H9 (cell line): ENCODE results near the gene ATP8B2. TPM values are rescaled to one million over a fixed set of nuclear protein-coding genes. Genes with fewer than 3 reads are reported as not detected.
"Not testable (repeated sequence)": the region's sequence is repeated elsewhere in the genome, so short reads cannot be mapped to it uniquely, and the experiment has no call there.

Source experiments
- DNase-seq: peaks from one replicate; pipeline ENCODE4 v3.0.0-alpha.2; 2017
- H2AFZ ChIP-seq: one replicate; pipeline ENCODE4 v1.6.1; 2013; ENCODE audit warnings: mild to moderate bottlenecking, low read length, control low read depth, moderate library complexity
- H2AK5ac ChIP-seq: 2 replicates; pipeline ENCODE4 v1.6.1; 2013; ENCODE audit warnings: low read length, control low read depth, mixed read lengths; ENCODE audit not compliant: insufficient read length
- H2BK120ac ChIP-seq: one replicate; pipeline ENCODE4 v1.6.1; 2013; ENCODE audit warnings: low read depth, mild to moderate bottlenecking, low read length, control low read depth, inconsistent platforms; ENCODE audit not compliant: poor library complexity, severe bottlenecking
- H2BK12ac ChIP-seq: 2 replicates; pipeline ENCODE4 v1.6.1; 2013; ENCODE audit warnings: low read length, control low read depth, mixed read lengths, low read depth; ENCODE audit not compliant: insufficient read length
- H2BK15ac ChIP-seq: 2 replicates; pipeline ENCODE4 v1.6.1; 2013; ENCODE audit warnings: low read depth, low read length, control low read depth
- H2BK20ac ChIP-seq: one replicate; pipeline ENCODE4 v1.6.1; 2013; ENCODE audit warnings: low read depth, mild to moderate bottlenecking, low read length, control low read depth, inconsistent platforms; ENCODE audit not compliant: poor library complexity, severe bottlenecking
- H2BK5ac ChIP-seq: 2 replicates; pipeline ENCODE4 v1.6.1; 2013; ENCODE audit warnings: low read length, control low read depth, mixed read lengths; ENCODE audit not compliant: insufficient read length
- H3K14ac ChIP-seq: 2 replicates; pipeline ENCODE4 v1.6.1; 2013; ENCODE audit warnings: low read length, control low read depth; ENCODE audit not compliant: insufficient read depth
- H3K18ac ChIP-seq: 2 replicates; pipeline ENCODE4 v1.6.1; 2013; ENCODE audit warnings: low read depth, mild to moderate bottlenecking, mixed read lengths, low read length, control low read depth; ENCODE audit not compliant: insufficient read length
- H3K23ac ChIP-seq: 2 replicates; pipeline ENCODE4 v1.6.1; 2013; ENCODE audit warnings: low read length, control low read depth, mixed read lengths, low read depth; ENCODE audit not compliant: insufficient read length
- H3K23me2 ChIP-seq: 2 replicates; pipeline ENCODE4 v1.6.1; 2013; ENCODE audit warnings: low read depth, mild to moderate bottlenecking, mixed read lengths, low read length, control low read depth; ENCODE audit not compliant: insufficient read length, poor library complexity, severe bottlenecking
- H3K27ac ChIP-seq: 2 replicates; pipeline ENCODE4 v1.5.1; 2013; ENCODE audit warnings: low read length, control low read depth, mixed read lengths, low read depth; ENCODE audit not compliant: insufficient read length
- H3K27me3 ChIP-seq: 2 replicates; pipeline ENCODE4 v1.6.1; 2013; ENCODE audit warnings: low read length, control low read depth, inconsistent platforms; ENCODE audit not compliant: insufficient read depth
- H3K4ac ChIP-seq: 2 replicates; pipeline ENCODE4 v1.6.1; 2013; ENCODE audit warnings: low read depth, mild to moderate bottlenecking, control low read depth, inconsistent platforms, low read length, moderate library complexity
- H3K4me1 ChIP-seq: 2 replicates; pipeline ENCODE4 v1.6.1; 2013; ENCODE audit warnings: low read length, control low read depth, inconsistent platforms; ENCODE audit not compliant: insufficient read depth
- H3K4me2 ChIP-seq: 2 replicates; pipeline ENCODE4 v1.6.1; 2013; ENCODE audit warnings: low read length, control low read depth, mixed read lengths; ENCODE audit not compliant: insufficient read length, insufficient read depth
- H3K56ac ChIP-seq: 2 replicates; pipeline ENCODE4 v1.6.1; 2013; ENCODE audit warnings: low read depth, mild to moderate bottlenecking, mixed read lengths, low read length, control low read depth; ENCODE audit not compliant: insufficient read length
- H3K79me1 ChIP-seq: 2 replicates; pipeline ENCODE4 v1.6.1; 2013; ENCODE audit warnings: low read depth, mild to moderate bottlenecking, moderate library complexity, low read length, control low read depth, inconsistent platforms; ENCODE audit not compliant: insufficient read depth, poor library complexity, severe bottlenecking
- H3K79me2 ChIP-seq: 2 replicates; pipeline ENCODE4 v1.6.1; 2013; ENCODE audit warnings: low read length, control low read depth, inconsistent platforms; ENCODE audit not compliant: insufficient read depth
- H3K9ac ChIP-seq: 2 replicates; pipeline ENCODE4 v1.6.1; 2013; ENCODE audit warnings: low read length, control low read depth, mixed read lengths; ENCODE audit not compliant: insufficient read length; ENCODE audit errors: extremely low read depth
- H3K9me3 ChIP-seq: one replicate; pipeline ENCODE4 v1.6.1; 2013; ENCODE audit warnings: low read depth, low read length, inconsistent platforms; ENCODE audit not compliant: control insufficient read depth
- H3T11ph ChIP-seq: one replicate; pipeline ENCODE4 v1.6.1; 2013; ENCODE audit warnings: mild to moderate bottlenecking, low read length, control low read depth, inconsistent platforms
- H4K20me1 ChIP-seq: one replicate; pipeline ENCODE4 v1.6.1; 2013; ENCODE audit not compliant: control insufficient read depth, insufficient read length, insufficient read depth
- H4K5ac ChIP-seq: 2 replicates; pipeline ENCODE4 v1.6.1; 2013; ENCODE audit warnings: low read depth, mild to moderate bottlenecking, mixed read lengths, low read length, control low read depth; ENCODE audit not compliant: insufficient read length
- H4K8ac ChIP-seq: replicated peaks from 2 replicates; pipeline ENCODE4 v1.6.1; 2013; ENCODE audit warnings: low read length, control low read depth, mixed read lengths, low read depth; ENCODE audit not compliant: insufficient read length
- H4K91ac ChIP-seq: 2 replicates; pipeline ENCODE4 v1.6.1; 2013; ENCODE audit warnings: low read depth, mild to moderate bottlenecking, moderate library complexity, mixed read lengths, low read length, control low read depth; ENCODE audit not compliant: insufficient read length
- H3K27ac Mint-ChIP-seq, 3 experiments: 2 replicates in 2 of 3; 3 replicates in 1 of 3; pipeline ENCODE4 v1.8.0; 2020 to 2021; ENCODE audit warnings: mixed read lengths in 3 of 3, mild to moderate bottlenecking in 1 of 3, moderate library complexity in 1 of 3
- H3K27me3 Mint-ChIP-seq: 2 replicates; pipeline ENCODE4 v1.8.0; 2021; ENCODE audit warnings: low read depth, mild to moderate bottlenecking, moderate library complexity, mixed read lengths
- H3K36me3 Mint-ChIP-seq, 3 experiments: 2 replicates in 2 of 3; 3 replicates in 1 of 3; pipeline ENCODE4 v1.8.0; 2020 to 2021; ENCODE audit warnings: low read depth in 3 of 3, mixed read lengths in 3 of 3; ENCODE audit not compliant: insufficient read depth in 1 of 3
- H3K4me1 Mint-ChIP-seq, 2 experiments: 2 replicates each; pipeline ENCODE4 v1.8.0; 2020; ENCODE audit warnings: mixed read lengths in 2 of 2
- H3K4me3 Mint-ChIP-seq, 2 experiments: 2 replicates in 1 of 2; 3 replicates in 1 of 2; pipeline ENCODE4 v1.8.0; 2020 to 2021; ENCODE audit warnings: mild to moderate bottlenecking in 2 of 2, mixed read lengths in 2 of 2, moderate library complexity in 1 of 2
- H3K9me3 Mint-ChIP-seq, 2 experiments: 2 replicates in 1 of 2; 3 replicates in 1 of 2; pipeline ENCODE4 v1.8.0; 2020; ENCODE audit warnings: mild to moderate bottlenecking in 2 of 2, mixed read lengths in 2 of 2, moderate library complexity in 1 of 2
- CTCF ChIP-seq: fragments of 200-600 bp; sonication (generic); conservative IDR thresholded peaks from 3 replicates; pipeline ENCODE4 v1.8.0; 2021; ENCODE audit warnings: antibody characterized with exemption, mild to moderate bottlenecking
- WGBS: extraction: QIAGEN DNeasy Blood & Tissue Kit; methylation state at CpG from one replicate; pipeline ENCODE4 v1.1.7; 2013; ENCODE audit warnings: missing lambda C conversion rate, low lambda C conversion rate, mixed read lengths; ENCODE audit not compliant: insufficient read length; ENCODE audit errors: extremely low coverage; 5-methylcytosine and 5-hydroxymethylcytosine counted together
- total RNA-seq: library from RNA; stranded (reverse); gene quantifications from 2 replicates; pipeline ENCODE4 v1.2.1, GENCODE V29; 2021

Gene ATP8B2
- total RNA-seq, 1 experiment from 2014 or later, result 37.6 TPM

GRCh38 chr1:154276797-154277196 is 48.5 kb upstream of the ATP8B2 start:
- H3K4me1 ChIP-seq, result no peaks in the 10 kb centered on the region
- no peak overlapping the region for H3K4me3 Mint-ChIP-seq
- H3K18ac ChIP-seq, result no peak overlapping the region
- no peaks in the 10 kb centered on the region for H3K9me3 ChIP-seq
- H3K27ac Mint-ChIP-seq, result no peak overlapping the region
- H3K27me3 Mint-ChIP-seq, result no peaks in the 10 kb centered on the region; the same call in 1 of the 2 replicates
- H3K14ac ChIP-seq, result no peak overlapping the region
- WGBS, result no CpG with 5 or more reads among the region's 7 CpGs
- H3K27ac ChIP-seq, result no peak overlapping the region
- H3K79me2 ChIP-seq, result 0 out of 2 replicates have a peak, but pooled peaks cover 2% of the 10 kb centered on the region
- no peak overlapping the region for H4K5ac ChIP-seq
- no peak overlapping the region for H3K4me2 ChIP-seq
- H3K23ac ChIP-seq, result no peak overlapping the region
- no peak overlapping the region for H2AFZ ChIP-seq
- peaks cover 12% of the 10 kb centered on the region for H3K23me2 ChIP-seq
- TF ChIP-seq CTCF, result peak; percentile 66
- H3K27me3 ChIP-seq, result no peaks in the 10 kb centered on the region
- no peak overlapping the region for H2BK12ac ChIP-seq
- H4K20me1 ChIP-seq, result no peaks in the 10 kb centered on the region
- no peak overlapping the region for H2BK20ac ChIP-seq
- H2BK5ac ChIP-seq, result no peak overlapping the region
- no peak overlapping the region for H4K8ac ChIP-seq
- no peak overlapping the region for H3K56ac ChIP-seq
- H3K9me3 Mint-ChIP-seq, result no peaks in the 10 kb centered on the region; a peak in 1 of 5 replicates
- H2BK120ac ChIP-seq, result no peak overlapping the region
- peak; percentile 35 for DNase-seq
- no peak overlapping the region for H3K4ac ChIP-seq
- no peak overlapping the region for H2BK15ac ChIP-seq
- no peak overlapping the region for H4K91ac ChIP-seq
- H3K36me3 Mint-ChIP-seq, result peaks cover 15 to 30% (median 27%) of the 10 kb centered on the region in 3 experiments; a peak in 6 of 7 replicates
- peaks cover 9 to 11% of the 10 kb centered on the region in 2 experiments for H3K4me1 Mint-ChIP-seq
- no peak overlapping the region for H2AK5ac ChIP-seq
- no peak overlapping the region for H3K9ac ChIP-seq
- H3T11ph ChIP-seq, result no peak overlapping the region
- H3K79me1 ChIP-seq, result peaks cover 4% of the 10 kb centered on the region

- H4K91ac ChIP-seq, H3K4me2 ChIP-seq, H3K4me3 Mint-ChIP-seq, H3K4me1 ChIP-seq, H3K27ac ChIP-seq, H3K56ac ChIP-seq, H3K27ac Mint-ChIP-seq, H3K79me2 ChIP-seq, H3K79me1 ChIP-seq, H2AFZ ChIP-seq, H4K8ac ChIP-seq, H3K9ac ChIP-seq, H3K4ac ChIP-seq, H3K23me2 ChIP-seq, H3K27me3 Mint-ChIP-seq, H2BK20ac ChIP-seq, H3K9me3 ChIP-seq, H3K9me3 Mint-ChIP-seq, H3K18ac ChIP-seq, H3T11ph ChIP-seq, H2BK5ac ChIP-seq, H3K23ac ChIP-seq, H3K14ac ChIP-seq, H2AK5ac ChIP-seq, H2BK15ac ChIP-seq, H4K5ac ChIP-seq, H2BK12ac ChIP-seq, H3K27me3 ChIP-seq, H3K36me3 Mint-ChIP-seq, DNase-seq, H4K20me1 ChIP-seq, H2BK120ac ChIP-seq: not testable (repeated sequence)
- H3K4me1 Mint-ChIP-seq, result peaks cover 4 to 11% of the 10 kb centered on the region in 2 experiments; a peak in 2 of 4 replicates
- WGBS, result no CpG with 5 or more reads among the region's 30 CpGs
These were observed 37.7 kb upstream of the ATP8B2 start for GRCh38 chr1:154287591-154287990.
